ENCODE measurements around the gene PTPRN2.

PTPRN2 gene

DNA sequence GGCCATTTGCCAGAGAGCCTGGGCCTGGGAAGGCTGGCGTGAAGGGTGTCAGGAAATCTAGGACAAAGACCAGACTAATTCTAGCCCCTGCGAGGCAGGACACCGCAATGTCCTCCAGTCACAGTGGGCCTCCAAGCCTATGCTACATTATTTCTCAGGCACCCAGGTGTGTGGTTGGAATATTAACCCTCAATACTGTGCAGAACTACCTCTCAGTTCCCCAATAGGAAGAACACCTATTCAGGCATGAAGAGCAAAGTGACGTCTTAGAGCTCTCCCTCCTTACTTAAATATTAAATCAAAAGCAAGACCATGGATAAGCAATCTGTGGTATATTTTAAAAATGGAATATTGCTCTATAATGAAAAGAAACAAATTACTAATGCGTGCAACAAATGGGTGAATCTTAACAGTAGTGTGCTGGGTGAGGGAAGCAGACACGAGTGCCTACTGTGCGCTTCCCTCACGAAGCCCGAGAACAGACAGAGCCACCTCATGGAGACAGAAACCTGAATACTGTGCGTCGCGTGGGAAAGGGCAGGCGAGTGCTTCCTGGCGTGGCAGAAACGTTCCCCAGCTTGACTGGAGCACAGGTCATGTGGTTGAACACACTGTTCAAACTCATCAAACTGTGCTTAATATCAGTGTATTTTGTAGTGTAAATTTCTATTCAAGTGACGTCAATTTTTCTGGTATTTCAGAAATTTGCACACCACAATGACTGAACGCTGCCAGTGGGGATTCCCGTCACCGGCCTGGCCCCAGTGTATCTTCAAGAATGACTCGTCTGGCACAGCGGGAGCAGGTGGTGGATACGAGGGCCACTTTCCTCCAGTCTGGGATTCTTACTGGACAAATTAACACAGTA lies 15.5 kb upstream of the PTPRN2 start:
- DNase-seq (ENCODE audit: low spot score), result no peak

DNA sequence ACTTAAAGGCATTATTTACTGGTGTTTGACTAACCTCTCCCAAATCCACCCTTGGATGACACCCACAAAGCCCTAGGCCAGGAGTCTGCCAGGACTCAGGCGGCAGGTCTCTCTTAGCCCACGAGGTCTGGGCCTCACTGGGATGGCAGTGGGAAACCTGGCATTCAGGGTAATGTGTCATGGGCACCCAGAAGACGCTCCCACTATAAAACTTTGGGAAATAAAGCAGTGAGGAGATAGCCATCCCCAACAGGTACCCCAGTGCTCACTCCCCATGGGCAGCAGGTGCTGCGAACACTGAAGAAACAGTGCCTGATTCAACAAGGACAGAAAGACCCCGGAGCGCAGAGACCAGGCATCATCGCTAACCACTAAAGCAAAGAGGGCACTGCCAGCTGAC lies 14.4 kb upstream of the PTPRN2 start:
- DNase-seq (ENCODE audit: low spot score), result no peak

DNA sequence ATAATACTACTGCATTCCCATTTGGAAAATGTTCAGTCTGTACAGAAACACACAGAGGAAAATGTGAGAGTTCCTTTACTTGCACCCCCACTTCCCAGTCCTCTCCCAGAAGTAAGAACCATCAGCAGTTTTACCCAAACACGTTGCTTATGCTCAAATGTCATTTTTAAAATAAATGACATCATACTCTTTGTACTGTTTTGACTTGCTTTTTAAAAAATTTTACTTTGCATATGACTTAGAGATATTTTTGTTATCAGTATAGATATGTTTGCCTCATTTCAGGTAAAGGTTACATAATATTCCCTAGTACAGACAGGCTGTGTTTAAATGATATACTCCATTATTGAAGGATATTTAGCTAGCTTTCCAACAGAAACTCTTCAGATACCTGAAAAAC lies 13.5 kb upstream of the PTPRN2 start:
- DNase-seq (ENCODE audit: low spot score), result no peak

DNA sequence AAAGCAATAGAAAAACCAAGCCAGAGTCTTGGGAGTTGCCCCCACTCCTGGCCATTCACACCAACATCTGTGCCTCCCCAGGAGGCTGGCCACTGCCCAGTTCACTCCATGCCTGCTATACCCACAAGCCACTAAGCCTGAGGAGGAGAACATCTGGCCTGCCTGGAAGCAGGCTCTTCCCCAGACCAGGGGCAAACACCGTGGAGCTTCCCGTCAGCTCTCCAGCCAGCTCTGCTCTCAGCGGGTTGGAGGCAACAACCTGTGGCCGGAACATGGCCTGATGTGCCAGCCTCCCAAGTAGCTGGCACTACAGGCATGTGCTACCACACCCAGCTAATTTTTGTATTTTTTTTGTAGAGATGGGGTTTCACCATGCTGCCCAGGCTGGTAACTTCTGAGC lies 9.1 kb upstream of the PTPRN2 start:
- no peak for DNase-seq (ENCODE audit: low spot score)

DNA sequence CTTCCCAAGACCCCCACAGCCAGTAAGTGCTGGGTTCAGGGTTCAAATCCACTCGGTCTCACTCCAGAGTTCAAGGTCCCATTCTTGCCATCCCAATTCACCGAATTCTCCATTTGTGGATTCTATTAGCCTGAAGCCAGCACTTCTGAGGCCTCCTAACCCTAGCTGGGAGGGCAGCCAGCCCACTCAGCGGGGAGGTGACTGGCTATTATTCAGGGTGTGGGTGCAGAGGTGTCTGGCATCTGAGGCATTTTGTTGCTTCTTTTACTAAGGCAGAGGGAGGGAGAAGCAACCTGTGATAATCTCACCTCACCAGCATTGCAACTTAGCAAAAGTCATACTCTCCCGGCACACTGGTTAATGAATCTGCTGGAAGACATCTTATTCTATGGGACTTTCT lies 8.7 kb upstream of the PTPRN2 start:
- no peak for DNase-seq (ENCODE audit: low spot score)

DNA sequence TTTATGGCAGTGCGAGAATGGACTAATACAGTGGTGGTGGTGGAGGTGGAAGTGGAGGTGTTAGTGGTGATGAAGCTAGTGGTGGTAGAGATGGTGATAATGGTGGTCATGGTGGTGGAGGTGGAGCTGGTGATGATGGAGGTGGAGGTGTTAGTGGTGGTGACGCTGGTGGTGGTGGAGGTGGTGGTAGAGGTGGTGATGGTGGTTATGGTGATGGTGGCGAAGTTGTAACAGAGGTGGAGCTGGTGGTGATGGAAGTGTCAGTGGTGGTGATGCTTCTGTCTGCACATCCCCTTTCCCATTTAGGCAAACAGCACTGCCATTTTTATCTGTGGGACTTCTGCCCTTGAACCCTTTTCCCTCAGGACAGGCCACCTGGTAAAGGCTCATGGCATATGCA lies 7.4 kb upstream of the PTPRN2 start:
- no peak for DNase-seq (ENCODE audit: low spot score)

DNA sequence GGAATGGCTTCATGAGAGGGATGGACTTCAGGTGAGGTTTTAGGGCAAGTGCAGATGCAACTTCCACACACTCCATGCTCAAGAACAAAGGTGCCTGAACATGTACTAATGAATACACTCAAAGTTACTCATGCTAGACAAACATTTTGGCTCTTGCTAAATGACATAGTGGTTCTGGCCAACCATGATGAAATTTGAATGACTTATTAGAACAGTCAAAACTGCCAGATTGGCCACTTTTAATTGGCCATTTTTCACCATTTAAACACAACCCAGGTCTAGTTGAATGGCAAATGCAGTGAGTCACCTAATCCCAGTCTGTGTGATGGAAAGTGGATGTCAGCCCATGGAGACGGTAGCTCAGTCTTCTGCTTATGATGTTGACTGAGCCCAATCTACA lies 4.9 kb upstream of the PTPRN2 start:
- DNase-seq (ENCODE audit: low spot score), result no peak

DNA sequence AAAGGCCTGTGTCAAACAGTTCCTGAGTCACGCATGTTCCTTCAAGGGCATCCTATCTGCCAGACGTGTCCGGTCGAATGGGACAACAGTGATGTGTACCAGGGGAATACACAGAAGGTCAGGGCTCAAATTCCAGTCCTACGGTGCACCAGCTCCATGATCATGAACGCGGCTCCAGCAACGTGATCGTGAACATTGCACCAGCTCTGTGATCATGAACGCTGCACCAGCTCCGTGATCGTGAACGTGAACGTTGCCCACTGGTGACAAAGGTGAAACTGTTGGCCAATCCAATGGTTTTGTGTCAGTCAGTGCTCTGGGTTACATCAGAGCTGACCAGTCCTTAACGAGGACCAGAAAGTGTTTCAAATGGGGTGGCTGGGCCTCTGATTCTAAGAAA lies 4.3 kb upstream of the PTPRN2 start:
- no peak for DNase-seq (ENCODE audit: low spot score)

DNA sequence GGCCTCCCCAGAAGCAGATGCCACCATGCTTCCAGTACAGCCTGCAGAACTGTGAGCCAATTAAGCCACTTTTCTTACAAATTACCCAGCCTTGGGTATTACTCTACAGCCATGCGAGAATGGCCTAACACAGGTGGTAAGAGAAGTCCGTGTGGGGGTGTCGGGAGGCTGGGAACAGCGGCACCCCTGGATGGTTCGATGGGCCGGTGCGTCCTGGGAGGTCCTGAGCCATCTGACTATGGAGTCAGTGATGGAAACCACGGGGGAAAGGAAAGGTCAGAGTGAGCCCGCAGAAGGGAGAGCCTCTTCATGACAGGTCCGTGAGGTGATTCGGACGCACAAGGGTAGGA lies 2.5 kb upstream of the PTPRN2 start:
- no peak for DNase-seq (ENCODE audit: low spot score)

DNA sequence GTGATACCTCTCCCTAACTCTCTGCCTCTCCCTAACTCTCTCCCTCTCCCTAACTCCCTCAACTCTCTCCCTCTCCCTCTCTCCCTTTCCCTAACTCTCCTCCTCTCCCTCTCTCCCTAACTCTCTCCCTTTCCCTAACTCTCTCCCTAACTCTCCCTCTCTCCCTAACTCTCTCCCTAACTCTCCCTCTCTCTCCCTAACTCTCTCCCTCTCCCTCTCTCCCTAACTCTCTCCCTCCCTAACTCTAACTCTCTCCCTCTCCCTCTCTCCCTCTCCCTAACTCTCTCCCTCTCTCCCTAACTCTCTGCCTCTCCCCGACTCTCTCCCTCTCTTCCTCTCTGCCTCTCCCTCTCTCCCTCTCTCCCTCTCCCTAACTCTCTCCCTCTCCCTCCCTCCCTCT lies 2.0 kb upstream of the PTPRN2 start:
- no peak for DNase-seq (ENCODE audit: low spot score)

DNA sequence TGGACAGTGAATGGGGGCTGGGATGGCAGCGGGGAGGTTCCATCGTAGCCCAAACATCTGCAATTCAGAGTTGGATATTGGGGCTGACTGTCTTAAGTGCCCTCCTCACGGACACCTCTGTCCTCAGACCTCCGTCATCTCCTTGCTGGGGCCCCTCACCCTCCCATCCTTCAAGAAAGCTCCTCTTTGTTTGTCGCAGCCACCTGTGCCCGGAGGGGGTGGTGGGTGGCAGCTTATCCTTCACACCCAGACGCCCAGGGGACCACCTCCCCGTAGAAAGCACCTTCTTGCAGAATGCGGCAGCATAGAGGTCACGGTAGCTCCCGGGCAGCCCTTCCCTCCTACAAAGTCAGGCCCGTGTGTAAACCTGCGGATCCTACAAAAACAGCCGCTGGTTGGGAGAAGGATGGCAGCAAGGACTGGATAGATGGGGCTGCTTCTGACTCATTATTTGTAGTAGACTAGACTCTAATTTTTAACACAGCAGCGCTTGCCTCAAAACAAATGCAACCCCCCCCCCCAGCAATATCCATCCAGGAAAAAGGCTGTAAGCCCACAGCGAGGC lies 1.3 kb upstream of the PTPRN2 start:
- no peak for DNase-seq (ENCODE audit: low spot score)

DNA sequence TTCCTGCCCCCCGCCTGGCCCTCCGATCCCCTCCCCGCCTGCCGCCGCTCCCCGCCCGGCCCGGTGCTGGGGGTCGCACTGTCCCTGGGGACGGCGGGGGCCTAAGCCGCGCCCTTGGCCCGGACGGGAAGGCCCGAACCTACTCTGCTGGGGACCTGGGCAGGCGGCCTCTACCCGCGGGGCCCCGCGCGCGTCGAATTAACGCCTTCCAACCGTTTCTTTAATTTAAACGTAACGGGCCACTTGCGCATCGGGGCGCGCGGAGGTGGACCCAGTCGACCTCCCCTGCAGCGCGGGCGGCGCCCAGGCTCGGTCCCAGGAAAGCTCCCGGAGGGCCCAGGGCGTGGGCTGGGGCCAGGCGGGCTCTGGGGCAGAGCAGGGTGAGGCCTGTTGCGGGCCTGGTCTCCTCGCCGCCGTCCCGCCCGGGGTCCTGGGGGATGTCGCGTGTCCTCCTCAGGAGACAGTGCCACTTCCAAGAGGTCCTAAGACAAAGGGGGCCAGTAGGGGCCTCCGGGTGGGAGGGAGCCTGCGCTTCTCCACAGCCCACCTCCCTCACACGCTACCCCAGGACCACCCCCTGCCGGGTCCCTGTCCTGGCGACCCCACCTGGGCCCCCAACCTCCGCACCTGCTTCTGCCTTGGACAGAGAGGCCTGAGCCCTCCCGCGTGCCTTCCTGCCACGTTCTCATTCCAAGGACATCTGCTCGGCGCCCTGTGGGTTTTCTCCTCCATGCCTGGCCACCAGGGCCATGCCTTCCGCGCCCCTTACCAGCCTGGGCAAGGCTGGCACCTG lies 658 bp upstream of the PTPRN2 start:
- no peak for DNase-seq (ENCODE audit: low spot score)

DNA sequence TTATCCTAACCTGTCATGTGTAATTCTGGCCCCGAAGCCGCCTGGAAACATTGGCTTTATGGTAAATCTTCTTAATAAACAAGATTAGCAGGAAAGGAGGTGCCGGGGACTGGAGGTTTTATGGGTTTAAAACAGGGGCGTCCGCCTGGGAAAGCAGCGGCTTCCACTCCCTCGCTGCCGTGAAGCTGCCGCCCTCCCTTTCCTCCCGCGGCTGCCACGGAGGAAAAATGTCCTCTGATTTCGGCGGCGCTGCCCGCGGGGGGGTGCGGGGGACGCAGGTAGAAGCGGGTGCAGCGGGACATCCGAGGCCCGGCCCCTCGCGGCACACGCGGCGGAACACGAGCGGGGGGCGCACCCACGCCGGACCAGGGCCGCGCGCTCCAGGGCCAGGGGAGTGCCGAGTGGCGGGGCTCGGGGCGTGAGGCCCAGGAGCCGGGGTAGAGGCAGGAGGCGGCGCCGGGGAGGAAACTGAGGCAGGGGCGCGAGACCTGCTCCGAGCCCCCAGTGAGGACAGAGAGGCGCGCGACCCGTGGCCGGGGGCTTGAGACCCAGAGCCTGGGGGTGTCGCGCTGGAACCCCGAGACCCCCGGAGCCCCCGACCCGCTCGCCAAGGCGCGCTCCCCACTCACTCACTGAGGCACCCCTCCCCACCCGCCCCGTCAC lies 993 bp downstream of the PTPRN2 start:
- DNase-seq (ENCODE audit: low spot score), result no peak

DNA sequence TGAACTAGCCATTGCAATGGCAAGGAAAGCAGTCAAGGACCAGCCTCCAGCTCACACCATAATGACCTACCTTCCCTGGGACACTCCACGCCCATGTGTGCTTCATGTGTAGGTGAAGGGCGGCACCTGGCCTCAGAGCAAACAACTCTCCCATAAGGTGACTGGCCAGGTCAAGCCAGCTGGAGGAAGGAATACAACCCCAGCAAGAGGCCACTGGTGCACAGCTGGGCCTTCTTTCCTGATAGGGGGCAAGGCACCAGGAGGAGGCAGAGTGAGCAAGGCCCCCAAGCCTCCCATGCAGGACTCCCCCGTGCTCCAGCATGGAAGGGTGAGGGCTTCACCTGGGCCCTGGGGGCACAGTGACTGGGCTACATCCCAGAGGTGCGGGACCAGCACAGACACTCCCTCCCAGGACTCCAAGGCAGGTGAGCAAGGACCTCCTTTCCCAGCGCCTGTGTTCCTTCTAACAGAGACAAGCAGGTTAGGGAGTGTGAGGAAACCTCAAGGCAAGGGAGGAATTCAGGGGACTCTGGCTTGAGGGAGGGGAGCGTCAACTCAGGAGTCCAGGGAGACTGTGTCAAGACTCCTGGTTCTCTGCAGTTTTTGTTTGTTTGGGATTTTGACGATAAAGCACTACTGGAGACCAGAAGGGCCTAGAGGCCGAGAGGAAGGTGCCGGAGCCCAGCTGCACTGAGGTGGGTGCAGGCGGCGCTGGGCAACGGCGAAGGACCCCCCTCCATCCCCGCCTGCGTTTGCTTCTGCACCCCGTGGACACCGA lies 1.7 kb downstream of the PTPRN2 start:
- no peak for DNase-seq (ENCODE audit: low spot score)

DNA sequence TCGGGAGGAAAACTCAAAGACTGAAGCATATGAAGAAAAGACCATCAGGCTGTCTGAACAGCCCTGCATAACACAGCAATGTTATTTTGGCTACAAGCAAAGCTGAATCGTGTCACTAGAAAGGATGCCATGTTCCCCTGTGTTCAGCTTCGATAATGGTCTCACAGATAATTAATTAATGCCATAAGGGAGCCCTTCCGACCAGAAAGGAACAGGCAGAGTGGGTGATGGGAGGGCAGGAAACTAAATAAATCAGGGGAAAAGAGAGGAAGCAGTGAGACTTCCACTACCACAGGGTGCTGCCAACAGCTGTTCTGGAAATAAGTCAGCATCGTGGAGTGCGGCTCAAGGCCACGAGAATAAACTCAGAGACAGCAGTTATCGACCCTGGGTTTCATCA lies 3.2 kb downstream of the PTPRN2 start:
- no peak for DNase-seq (ENCODE audit: low spot score)

DNA sequence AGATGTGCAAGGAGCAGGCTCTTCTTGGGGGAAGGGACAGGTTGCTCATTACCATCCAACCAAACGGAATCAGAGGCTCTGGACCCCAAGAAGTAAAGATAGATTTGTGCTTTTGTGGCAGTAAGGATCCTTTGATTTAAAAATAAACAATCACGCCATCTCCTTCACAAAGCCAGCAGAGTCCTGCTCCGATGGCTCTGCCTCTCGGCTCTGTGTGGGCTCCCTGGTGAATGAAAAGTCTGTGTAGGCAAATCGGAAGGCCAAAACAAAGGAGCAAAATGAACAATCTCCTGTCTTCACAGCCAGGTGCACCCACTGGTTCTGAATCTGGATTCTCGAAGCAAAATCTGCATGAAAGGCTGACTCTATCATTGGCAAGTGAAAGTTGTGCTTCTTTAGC lies 3.8 kb downstream of the PTPRN2 start:
- no peak for DNase-seq (ENCODE audit: low spot score)

DNA sequence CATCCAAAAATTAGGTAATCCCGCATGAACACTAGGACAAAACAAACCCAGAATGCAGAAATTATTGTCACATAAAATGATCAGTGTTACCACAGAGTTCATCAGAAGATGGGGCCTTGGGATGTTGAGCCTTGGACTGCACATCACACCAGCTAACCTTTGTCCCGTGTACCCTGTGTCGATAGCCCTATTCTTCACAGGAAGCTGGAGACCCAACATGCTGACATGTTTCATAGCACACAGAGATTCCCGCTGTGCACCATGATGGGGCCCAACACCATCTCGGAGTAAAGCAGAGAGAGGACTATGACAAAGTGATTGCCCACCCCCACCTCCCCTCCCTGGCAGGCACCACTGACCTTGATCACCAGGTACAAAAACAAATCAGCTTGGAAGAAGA lies 4.5 kb downstream of the PTPRN2 start:
- DNase-seq (ENCODE audit: low spot score), result no peak

DNA sequence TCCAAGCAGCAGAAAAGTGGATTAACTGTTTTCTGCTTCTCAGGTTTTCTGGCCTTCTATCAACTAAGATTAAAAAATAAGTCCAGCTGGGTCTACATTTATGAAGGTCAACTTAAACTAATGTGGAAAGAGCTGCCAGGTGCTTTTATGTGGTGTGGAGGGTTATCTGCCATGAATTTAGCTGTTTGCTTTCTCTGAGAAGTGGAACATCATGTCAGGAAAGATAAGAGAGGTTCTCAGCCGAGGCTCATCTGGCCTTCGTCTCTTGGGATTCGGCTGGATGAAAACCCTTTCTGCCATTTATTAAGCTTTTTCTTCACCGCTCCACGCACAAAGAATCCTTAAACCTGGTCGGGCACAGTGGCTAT lies 5.5 kb downstream of the PTPRN2 start:
- no peak for DNase-seq (ENCODE audit: low spot score)

DNA sequence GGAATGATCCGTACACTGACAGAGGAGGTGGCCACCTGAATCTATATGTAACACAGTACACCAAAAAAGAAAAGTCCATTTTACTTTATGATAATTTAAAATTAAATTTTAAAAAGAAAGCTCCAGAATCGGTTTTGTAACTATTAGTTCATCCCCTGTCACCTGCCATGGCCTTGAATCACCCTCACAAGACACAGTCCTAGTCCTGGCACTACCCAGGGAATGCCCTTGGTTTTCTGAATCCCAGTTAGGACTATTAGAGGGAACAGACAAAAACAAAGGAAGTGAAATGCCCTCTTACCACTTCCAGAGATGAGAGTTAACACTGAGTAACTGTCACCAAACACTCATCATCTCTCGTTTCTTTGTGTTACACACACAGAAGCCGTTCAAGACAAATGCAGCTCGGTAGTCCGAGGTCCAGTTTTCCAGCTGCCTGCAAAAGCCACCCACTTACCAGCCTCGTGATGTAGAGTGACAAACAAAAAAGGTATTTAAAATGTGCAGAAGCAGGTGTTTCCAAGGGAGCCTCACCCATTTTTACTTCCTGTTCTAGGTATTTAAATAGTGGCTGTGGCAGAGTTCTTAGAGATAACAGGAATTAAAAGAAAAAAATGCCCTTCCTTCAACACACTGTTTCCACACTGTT lies 6.1 kb downstream of the PTPRN2 start:
- DNase-seq (ENCODE audit: low spot score), result no peak

DNA sequence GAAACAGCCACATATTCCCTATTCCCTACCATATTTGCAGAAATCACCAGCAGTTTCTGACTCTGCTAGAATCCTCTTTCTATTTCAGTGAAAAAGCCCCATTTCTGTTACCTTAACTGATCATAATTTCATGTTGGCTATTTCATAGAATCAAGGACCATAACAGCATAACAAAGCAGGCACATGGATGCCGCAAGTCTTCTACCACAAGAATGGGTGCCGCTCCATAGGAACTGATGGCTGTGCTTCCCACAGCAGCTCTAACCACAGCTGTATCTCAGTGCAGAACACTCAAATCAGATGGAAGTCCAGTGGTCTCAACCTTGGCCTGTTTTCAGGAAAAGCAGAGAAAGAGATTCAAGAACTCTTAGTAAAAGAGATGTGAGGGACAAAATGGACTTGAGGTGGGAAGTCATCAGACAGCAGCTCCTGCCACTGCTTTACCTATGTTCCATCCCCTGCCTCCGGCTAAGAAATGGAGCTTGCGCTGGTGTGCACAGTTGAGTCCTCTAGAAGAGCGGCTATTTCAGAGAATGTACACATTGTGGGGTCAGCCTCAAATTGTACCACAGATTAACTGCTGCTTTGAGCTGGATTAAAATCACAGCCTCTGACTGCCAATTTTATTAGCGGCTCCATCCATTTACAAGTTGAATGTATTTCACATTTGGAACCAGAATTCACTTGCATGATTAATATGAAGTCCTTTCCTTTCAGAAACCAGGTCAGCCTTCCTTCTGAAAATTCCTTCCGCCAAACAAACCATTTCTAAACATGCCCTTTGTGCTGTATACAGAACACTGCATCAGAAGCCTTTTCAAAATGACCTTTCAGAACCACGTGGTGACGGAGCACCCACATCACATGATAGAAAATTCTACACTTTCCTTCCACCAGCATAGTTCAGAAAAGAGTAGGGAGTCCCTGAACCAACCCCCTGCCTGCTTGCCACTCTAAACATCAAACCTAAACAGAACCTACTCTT lies 7.7 kb downstream of the PTPRN2 start:
- no peak for DNase-seq (ENCODE audit: low spot score)

Data from hematopoietic multipotent progenitor cell treated with erythropoietin and hydrocortisone succinate and interleukin-3 and kit ligand, for 15 days (in vitro differentiated cells).